ENCODE measurements around the gene UBN1. TPM values are rescaled to one million over a fixed set of nuclear protein-coding genes. Genes with fewer than 3 reads are reported as not detected.
A peak's percentile ranks its signal among the peaks of the same experiment; 100 is the strongest.

Gene UBN1
- total RNA-seq, 6 experiments from 2014 or later = 21.3 to 24.8 (median 22.0) TPM

- Mint-ChIP-seq H3K36me3 (ENCODE audit: low read depth) (peaks cover 23% of the 10 kb centered on the region), H3K4me3 (no peak overlapping the region), H3K27me3 (ENCODE audit: insufficient read depth) (no peaks in the 10 kb centered on the region), H3K27ac (no peak overlapping the region), H3K4me1 (ENCODE audit: low read depth) (peaks cover 4% of the 10 kb centered on the region; the same call in 1 of the 2 replicates), H3K9me3 (no peaks in the 10 kb centered on the region)
- DNase-seq = no peak
- TF ChIP-seq CTCF (IDR thresholded peaks at IDR 0.05) = no peak
These were observed 22.1 kb upstream of the UBN1 start for GRCh38 chr16:4825196-4825595.

- Mint-ChIP-seq H3K4me1 (ENCODE audit: low read depth) (peaks cover 4% of the 10 kb centered on the region; the same call in 1 of the 2 replicates), H3K36me3 (ENCODE audit: low read depth) (peaks cover 33% of the 10 kb centered on the region), H3K9me3 (no peaks in the 10 kb centered on the region), H3K27me3 (ENCODE audit: insufficient read depth) (no peaks in the 10 kb centered on the region; the same call in 1 of the 2 replicates), H3K4me3 (no peak overlapping the region), H3K27ac (no peak overlapping the region)
- no peak for DNase-seq
- no peak for TF ChIP-seq CTCF (IDR thresholded peaks at IDR 0.05)
These were observed 20.8 kb upstream of the UBN1 start for GRCh38 chr16:4826526-4826925.

- Mint-ChIP-seq H3K36me3 (ENCODE audit: low read depth) (peaks cover 35% of the 10 kb centered on the region), H3K4me3 (no peak overlapping the region), H3K27me3 (ENCODE audit: insufficient read depth) (no peaks in the 10 kb centered on the region; the same call in 1 of the 2 replicates), H3K9me3 (no peaks in the 10 kb centered on the region), H3K27ac (no peak overlapping the region), H3K4me1 (ENCODE audit: low read depth) (peaks cover 4% of the 10 kb centered on the region; the same call in 1 of the 2 replicates)
- DNase-seq = no peak
- TF ChIP-seq CTCF (IDR thresholded peaks at IDR 0.05) = no peak
These were observed 20.3 kb upstream of the UBN1 start for GRCh38 chr16:4826980-4827379.

GRCh38 chr16:4828567-4829321, 18.5 kb upstream of the UBN1 start:
- peak; percentile 12 for DNase-seq
- Mint-ChIP-seq H3K4me3 (no peak overlapping the region), H3K4me1 (ENCODE audit: low read depth) (peaks cover 4% of the 10 kb centered on the region; the same call in 1 of the 2 replicates), H3K36me3 (ENCODE audit: low read depth) (peaks cover 32% of the 10 kb centered on the region), H3K27me3 (ENCODE audit: insufficient read depth) (no peaks in the 10 kb centered on the region; the same call in 1 of the 2 replicates), H3K9me3 (no peaks in the 10 kb centered on the region), H3K27ac (peak overlapping the region; percentile 45; the same call in 1 of the 2 replicates)
- no peak for TF ChIP-seq CTCF (IDR thresholded peaks at IDR 0.05)

- Mint-ChIP-seq H3K4me1 (ENCODE audit: low read depth) (peaks cover 4% of the 10 kb centered on the region; the same call in 1 of the 2 replicates), H3K27me3 (ENCODE audit: insufficient read depth) (no peaks in the 10 kb centered on the region; the same call in 1 of the 2 replicates), H3K27ac (no peak overlapping the region), H3K36me3 (ENCODE audit: low read depth) (peaks cover 23% of the 10 kb centered on the region), H3K9me3 (no peaks in the 10 kb centered on the region), H3K4me3 (no peak overlapping the region)
- TF ChIP-seq CTCF (IDR thresholded peaks at IDR 0.05) = no peak
- DNase-seq = no peak
These were observed 16.9 kb upstream of the UBN1 start for GRCh38 chr16:4830408-4830807.

All from HFFc6 (cell line).